Stimulated activated CD4-positive, alpha-beta T cell treated with anti-CD3 and anti-CD28 coated beads, Interleukin-12 subunit alpha, Interleukin-12 subunit beta, amount 100 ng/mL, for 48 hours (primary cell): ENCODE results near the gene FAM83G.
"Not testable (repeated sequence)": the region's sequence is repeated elsewhere in the genome, so short reads cannot be mapped to it uniquely, and the experiment has no call there.

Experiments used
- DNase-seq, 3 donors: peaks; one replicate each; pipeline ENCODE4 v3.0.0-alpha.2; 2020; ENCODE audit warnings: low read depth in 2 of 3, low spot score in 1 of 3

FAM83G gene

DNA sequence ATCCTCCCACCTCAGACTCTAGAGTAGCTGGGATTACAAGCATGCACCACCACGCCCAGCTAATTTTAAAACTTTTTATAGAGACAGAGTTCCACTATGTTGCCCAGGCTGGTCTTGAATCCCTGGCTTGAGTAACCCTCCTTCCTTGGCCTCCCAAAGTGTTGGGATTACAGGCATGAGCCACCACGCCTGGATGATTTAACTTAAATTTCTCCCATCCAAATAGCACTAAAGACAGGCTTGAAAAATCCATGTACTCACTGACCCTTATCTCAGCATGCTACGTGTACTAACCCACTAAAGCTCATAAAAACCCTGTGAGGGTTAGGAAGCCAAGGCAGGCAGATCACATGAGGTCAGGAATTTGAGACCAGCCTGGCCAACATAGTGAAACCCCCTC lies 48.0 kb downstream of the FAM83G start:
- no peak for DNase-seq

DNA sequence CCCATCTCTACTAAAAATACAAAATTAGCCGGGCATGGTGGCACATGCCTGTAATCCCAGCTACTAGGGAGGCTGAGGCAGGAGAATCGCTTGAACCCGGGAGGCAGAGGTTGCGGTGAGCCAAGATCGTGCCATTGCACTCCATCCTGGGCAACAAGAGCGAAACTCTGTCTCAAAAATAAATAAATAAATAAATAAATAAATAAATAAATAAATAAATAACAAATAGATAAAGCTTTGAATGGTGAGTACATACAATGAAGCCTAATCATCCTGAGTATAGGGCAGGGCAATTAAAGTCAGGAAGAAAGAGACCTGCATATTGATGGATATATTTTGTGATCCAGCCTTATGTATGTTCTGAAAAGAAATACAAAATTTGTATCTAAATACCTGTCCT lies 48.5 kb downstream of the FAM83G start:
- DNase-seq: not testable (repeated sequence)

DNA sequence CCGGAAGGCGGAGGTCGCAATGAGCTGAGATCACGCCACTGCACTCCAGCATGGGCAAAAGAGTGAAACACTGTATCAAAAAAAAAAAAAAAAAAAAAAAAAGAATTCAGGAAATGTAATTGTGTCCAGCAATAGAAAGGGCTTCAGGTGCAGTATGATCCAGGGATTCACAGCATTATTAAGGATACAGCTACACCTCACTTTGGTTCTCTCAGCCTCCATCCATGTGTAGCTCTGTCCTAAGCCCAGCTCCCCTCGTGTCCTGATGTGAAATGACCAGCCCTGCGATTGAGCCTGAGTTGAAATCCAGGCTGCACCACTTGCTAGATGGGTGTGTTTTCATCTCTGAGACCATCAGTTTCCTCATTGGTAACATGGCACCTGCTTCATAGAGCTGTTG lies 49.6 kb downstream of the FAM83G start:
- no peak for DNase-seq

DNA sequence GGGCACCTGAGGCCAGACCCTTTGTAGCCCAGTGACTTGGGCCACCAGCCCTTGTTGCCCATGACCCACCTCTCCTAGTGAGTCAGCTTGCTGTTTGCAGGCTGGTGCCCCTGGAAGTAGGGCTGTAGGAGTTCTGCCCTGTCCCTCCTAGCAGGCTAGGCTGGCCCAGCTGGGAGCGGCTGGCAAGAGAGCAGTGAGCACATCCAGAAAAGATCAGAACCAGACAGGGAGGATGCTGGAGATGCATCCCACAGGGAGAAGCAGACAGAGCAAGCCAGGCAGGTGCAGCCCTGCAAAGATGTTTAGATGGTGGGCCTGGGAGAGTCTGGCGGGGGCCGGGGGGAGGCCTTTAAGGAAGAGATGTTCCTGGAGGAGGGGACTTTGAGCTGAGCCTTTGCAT lies 50.2 kb downstream of the FAM83G start:
- no peak for DNase-seq

DNA sequence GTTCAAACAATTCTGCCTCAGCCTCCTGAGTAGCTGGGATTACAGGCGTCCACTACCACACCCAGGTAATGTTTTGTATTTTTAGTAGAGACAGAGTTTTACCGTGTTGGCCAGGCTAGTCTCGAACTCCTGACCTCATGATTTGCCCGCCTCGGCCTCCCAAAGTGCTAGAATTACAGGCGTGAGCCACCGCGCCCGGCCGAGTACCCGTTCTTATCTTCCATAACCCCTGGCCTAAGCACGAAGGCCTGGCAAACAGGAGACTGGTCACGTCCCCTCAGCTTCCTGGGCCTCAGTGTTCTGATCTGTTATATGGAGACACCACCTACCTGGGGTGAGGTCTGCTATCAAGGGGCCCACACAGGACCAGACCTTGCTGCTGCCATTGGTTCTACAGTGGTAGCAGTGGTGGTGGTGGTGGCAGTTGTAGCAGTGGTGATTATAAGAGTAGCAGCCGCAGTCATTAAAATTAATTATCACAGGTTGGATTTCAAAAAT lies 51.3 kb downstream of the FAM83G start:
- no peak for DNase-seq

DNA sequence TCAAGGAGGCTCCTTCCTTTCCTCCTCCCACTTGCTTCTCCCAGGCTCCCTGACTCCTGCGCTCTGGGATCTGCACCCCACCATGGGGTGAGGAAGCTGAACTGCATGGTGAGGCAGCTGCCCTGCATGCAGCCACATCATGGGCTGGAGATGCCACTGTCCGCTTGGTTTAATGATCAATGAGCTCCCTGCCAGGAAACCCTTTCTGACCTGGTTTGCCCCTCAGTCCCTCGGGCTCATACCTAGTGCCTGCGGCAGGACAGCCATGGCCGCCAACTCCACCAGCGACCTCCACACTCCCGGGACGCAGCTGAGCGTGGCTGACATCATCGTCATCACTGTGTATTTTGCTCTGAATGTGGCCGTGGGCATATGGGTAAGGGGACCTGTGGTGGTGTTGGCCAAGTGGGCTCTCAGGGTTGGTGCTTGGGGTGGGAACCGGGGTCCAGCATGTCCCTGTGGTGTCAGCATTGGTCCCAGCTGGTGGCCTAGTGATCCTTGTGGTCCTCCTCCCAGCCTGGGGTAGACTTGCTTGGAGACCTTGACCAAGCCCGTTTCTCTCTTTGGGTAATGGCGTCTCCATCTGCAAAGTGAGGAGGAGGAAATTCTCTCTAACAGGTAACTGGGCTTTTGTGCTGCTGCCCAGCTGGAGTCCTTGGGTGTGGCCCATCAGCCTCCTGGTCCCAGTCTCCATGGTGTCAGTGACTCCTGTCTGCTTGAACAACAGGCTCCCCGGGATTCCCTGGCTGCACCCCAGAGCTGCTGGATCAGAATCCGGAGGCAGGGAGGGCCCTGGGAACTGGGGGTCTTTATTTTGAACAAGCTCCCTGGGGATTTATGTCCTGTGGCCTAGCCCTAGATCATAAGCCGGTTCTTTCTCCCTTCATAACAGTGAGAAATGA lies 52.4 kb downstream of the FAM83G start, which contains the start of gene SLC5A10:
Gene SLC5A10, plus strand, starts transcription at position 225 of the 902 bp plus-strand sequence. Its CDS starts 41 bp downstream, at position 266.
- DNase-seq: no peak

DNA sequence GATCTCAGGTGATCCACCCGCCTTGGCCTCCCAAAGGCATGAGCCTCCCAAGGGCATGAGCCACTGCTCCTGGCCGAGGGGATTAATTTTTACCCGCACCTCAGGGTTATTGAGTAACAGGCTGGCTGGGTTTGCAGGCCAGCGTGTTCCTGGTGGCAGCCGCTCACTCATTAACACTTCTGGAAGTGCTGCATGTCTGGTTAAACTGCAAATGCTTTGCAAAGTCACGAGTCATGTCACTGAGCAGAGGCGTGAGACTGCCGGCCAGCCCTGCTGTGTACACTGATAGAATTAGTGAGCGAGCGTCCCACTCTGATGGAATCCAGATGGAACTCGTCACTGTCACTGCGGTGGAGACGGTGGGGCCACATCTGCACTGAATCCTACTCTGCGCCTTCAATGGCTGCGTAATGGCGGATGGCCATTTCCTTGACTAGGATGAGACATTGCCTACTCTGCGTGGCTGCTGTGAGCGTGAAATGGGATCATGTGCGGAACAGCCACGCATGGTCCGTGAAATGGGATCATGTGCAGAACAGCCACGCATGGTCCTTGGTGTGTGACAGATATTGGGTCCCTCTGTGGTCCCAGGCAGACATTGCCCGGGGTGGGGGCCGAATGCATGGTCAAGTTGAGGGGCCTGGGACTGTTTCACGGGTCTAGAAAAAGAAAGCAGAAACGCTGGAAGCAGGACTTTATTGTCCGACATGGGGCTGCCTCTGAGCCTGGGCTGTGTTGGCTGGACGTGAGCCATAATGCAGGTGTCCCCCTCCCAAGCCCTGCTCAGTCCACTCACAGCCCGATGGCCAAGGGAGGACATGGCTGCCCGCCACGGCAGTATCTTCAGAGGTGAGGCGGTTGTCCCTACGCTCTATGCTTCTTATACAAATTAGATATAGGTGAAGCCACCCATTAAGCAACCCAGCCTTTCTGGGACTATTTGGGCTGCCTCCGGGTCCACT lies 53.3 kb downstream of the FAM83G start:
- DNase-seq: no peak

DNA sequence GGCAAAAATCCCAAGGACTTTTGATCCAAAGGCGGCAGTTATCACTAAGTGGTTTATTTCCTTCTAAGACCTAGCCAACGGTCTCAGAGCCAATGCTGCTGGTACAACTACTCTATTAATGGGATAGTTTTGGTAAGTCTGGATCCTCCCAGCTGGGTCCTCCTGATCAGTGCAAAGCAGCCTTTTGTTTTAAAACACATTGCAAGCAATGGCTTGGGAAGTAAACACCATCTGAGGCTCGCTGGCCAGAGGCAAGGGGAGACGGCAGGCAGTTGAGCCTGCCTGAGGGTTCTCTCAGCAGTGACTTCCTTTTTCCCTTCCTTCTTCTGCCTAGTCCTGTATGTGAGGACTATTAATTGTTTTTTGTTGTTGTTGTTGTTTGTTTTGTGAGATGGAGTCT lies 54.2 kb downstream of the FAM83G start:
- DNase-seq: no peak

DNA sequence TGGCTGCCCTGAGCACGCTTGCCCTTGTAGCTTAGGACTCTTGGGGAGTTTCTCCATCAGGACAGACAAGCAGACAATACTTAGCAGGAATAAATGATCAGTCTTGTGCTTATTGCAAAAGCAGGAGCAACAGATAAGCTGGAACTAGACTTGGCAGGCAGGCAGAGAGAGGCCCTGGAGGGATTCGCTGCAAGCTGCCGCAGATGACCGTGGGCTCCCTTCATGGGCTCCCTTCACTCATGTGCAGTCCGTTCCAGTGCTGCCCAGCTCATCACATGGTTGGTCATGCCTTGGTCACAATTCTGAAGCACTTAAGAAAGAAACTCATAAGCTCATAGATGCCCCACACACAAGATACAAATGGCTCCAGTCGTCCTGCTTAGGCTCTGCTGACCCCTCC lies 55.0 kb downstream of the FAM83G start:
- no peak for DNase-seq

DNA sequence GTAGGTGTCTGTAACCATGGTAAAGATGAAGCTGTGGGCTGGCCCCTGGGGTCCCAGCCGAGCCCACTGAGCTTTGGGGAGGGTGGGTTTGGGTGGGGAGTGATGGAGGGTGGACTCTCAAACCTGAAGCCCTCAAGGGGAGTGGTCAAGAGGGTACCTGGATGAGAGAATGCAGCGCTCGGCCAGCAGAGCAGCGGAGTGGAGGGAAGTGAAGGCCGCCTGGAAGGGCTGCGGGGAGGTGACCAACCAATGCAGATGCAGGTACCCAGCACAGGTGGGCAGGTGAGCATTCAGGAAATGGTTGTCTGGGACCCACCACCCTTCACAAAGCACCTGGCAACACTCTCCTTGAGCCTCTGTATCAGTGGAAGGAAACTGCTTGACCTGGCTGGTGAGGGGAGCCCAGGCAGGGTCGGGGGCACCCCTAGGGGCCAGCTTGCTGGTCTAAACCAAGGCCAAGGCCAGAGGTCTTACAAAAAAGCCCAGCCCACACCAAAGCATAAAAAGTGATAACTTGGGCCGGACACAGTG lies 56.0 kb downstream of the FAM83G start:
- no peak for DNase-seq

DNA sequence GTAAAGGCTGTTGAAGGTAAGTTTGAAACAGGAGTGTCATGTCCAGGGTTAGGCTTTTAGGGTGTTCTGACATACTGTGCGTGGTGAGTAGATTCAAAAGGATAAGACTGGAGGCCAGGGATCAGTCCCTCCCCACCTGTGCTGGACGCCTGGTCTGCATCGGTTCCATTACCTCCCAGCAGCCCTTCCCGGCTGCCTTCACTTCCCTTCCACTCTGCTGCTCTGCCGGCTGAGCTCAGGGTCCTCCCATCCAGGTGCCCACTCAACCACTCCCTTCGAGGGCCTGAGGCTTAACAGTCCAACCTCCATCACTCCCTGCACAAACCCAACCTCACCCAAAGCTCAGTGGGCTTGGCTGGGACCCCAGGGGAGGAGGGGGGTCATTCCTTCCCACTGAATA lies 56.7 kb downstream of the FAM83G start:
- no peak for DNase-seq

DNA sequence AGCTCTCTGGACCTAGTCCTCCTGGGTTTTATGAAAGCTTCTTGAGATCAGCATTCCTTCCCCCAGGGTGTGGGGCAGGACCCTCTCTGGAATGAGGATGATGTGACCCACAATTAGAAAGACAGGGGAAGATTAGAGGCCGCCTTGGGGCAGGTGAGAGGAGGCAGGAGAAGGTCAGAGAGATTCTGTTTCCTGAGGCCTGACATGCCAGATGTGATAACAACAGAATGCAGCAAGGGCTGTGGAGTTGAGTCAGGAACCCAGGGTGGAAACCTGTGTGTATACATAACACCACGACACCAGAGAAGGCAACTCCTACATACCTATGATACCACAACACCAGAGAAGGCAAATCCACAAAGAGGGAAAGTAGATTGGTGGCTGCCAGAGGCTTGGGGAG lies 58.0 kb downstream of the FAM83G start:
- no peak for DNase-seq

DNA sequence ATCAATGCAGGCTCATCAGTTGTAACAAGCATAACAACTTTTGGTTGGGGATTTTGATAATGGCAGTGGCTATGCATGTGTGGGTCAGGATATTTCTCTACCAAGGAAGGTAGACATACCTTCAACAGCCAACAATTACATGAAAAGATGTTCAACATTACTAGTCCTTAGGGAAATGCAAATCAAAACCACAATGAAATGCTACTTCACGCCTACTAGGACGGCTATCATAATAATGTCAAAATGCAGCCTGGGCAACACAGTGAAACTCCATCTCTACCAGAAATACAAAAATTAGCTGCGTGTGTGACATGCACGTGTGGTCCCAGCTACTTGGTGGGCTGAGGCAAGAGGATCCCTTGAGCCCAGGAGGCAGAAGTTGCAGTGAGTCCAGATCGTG lies 59.9 kb downstream of the FAM83G start:
- DNase-seq: no peak

DNA sequence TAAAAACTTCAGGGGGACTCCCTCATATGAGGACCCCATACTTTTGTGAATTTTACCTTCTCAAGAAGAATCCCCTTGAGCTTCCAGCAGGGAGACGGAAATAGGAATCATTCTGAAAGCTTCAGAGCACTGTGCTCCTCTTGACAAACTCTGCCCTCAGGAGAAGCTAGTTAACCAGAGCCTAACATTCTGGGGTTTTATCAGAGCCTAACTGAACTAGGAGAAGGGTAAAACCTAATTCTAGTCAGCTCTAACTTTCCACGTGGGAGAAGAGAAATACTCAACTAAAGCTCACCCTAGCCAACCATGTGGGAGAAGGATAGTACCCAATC lies 65.9 kb downstream of the FAM83G start:
- DNase-seq: no peak

DNA sequence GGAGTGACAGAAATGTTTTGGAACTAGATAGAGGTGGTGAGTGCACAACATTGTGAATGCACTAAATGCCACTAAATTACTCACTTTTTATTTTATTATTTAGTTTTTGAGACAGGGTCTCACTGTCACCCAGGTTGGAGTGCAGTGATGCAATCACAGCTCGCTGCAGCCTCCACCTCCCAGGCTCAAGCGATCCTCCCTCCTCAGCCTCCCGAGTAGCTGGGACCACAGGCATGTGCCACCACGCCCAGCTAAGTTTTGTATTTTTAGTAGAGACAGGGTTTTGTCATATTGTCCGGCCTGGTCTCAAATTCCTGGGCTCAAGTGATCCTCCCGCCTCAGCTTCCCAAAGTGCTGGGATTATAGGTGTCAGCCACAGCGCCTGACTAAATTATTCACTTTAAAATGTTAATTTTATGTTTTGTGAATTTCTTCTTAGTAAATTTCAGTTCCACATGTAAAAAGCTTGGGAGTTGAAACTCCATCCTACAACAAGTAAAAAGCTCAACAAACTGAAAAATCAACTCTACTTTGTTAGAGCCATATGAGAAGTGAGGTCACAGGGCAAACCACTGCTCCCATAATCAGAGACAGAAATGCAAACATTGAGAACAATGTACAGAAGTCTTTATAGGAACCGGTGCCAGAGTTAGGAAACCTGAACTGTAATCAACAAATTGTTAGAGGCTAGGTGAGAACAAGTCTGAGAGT lies 66.4 kb downstream of the FAM83G start:
- no peak for DNase-seq

DNA sequence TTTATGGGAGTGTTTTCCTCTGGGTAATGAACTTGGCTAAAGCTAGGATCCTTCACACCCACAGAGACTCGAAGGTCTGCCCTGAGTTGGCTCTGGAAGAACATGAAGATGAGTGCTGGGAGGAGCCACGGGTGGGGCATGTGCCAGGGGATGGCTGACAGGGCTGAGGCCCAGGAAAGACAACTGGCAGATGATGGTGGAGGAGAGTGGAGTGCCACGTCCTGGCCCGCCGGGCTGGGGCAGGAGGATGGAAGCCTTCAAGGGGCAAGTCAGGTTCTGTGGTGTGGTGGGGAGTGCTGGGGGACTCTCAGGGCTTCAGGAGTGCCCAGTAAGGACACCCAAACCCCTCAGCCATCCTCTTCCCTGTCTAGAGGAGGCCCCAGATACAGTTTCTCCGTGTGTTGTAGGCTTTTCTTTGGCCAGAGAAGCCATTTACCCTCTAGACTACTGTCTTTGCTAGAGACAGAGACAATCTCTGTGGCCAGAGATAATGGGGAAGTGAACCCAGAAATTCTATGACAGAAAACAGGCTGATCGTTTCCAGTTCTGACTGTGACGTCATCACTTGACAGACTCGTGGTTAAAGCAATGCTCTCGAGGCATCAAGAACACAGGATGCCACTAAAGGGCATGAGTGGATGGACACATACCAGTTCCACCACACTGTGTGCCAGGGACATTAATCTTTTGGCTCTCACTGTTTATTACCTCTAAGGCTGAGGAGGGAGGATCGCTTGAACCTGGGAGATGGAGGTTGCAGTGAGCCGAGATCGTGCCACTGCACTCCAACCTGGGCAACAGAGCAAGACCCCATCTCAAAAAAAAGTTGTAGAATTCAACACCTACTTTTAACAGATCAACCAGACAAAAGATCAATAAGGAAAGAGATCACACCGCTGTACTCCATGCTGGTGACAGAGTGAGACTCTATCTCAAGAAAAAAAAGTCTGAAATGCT lies 71.2 kb downstream of the FAM83G start:
- DNase-seq: no peak

DNA sequence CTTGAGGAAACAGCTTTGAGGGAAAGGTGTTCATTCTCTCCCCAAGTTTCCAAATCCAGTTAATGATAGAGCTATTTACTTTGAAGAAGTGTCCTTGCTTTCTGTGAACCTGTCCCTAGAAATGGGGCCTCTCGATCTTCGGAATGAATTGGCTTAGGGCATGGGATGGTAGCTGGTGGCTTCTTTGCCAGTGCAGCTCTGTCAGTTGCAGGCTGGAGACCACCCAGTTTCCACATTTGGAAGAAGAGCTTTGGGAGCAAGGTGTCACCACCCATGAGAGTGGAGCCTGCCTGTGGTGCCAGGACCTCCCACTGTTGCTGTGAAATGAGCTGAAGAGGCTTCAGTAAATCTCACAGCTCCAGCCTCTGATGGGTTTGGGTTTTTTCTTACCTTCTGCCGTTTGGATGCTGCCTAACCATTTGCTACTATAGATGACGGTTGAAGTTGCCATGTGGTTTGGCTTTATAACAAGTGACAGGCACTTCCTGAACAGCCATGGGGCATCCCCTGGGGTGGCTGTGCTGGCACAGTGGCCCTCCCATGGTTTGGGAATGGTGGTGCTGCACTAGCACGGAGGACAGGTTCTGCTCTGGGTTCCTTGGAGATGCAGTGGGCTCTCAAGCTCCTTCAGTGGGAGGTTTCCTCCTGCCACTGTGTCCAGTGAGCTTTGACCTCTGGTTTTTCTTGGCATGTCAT lies 72.1 kb downstream of the FAM83G start:
- DNase-seq: no peak

DNA sequence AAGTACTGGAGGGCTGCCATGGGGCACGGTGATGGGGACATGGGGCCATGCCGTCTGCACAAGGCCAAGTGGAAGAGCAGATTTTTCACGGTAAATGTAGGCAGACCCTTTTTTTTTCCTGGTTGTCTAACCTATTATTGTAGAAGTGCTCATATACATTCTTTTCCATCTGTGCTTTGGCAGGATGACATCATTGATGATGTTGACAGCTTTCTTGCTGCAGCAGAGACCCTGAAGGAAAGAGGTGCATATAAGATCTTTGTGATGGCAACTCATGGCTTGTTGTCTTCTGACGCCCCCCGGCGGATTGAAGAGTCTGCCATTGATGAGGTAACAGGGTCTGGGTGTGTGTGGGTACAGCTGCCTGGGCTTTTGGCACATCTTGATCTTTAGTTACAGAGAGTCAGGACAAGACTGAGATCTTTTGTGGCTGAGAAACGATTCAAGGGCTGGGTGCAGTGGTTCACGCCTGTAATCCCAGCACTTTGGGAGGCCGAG lies 75.9 kb downstream of the FAM83G start:
- DNase-seq: no peak

DNA sequence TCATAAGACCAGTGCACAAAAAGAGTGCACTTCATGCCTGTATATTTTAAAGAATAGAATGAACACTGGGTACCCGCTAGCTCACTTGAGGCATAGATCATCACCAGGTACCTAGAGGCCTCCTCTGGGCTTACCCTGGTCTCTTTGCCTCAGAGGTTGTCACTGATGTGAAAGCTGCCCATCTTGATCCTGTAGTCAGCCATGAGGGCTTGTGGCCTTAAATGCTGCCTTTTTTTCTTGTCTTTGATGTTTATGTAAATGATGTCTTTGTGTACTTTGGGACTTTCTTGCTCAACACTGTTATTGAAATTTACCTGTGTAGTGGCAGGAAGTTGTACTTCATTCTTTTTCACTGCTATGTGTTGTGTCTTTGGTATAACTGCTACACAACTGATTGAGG lies 79.4 kb downstream of the FAM83G start:
- no peak for DNase-seq
